Lower lobe of right lung (tissue), 2 donors: Measurements from ENCODE around the gene STK32B. TPM values are rescaled to one million over a fixed set of nuclear protein-coding genes. Genes with fewer than 3 reads are reported as not detected.

Source experiments
- ATAC-seq, 2 donors: fragments of 200-7000 bp; cut with Tn5 transposase; one replicate each; pipeline ENCODE4 v1.9.1; 2020 to 2022; ENCODE audit warnings: mild to moderate bottlenecking in 2 of 2, moderate library complexity in 2 of 2
- DNase-seq: peaks from one replicate; pipeline ENCODE4 v3.0.0-alpha.2; 2020
- H3K27ac ChIP-seq: fragments of 200-600 bp; one replicate; pipeline ENCODE4 v1.8.0; 2022
- H3K27me3 ChIP-seq: fragments of 200-600 bp; one replicate; pipeline ENCODE4 v1.8.0; 2022; ENCODE audit warnings: low read depth
- H3K36me3 ChIP-seq: fragments of 200-600 bp; one replicate; pipeline ENCODE4 v1.8.0; 2022; ENCODE audit warnings: mild to moderate bottlenecking
- H3K4me1 ChIP-seq: fragments of 200-600 bp; one replicate; pipeline ENCODE4 v1.8.0; 2022
- H3K4me3 ChIP-seq: fragments of 200-600 bp; one replicate; pipeline ENCODE4 v1.8.0; 2022; ENCODE audit warnings: mild to moderate bottlenecking
- H3K9me3 ChIP-seq: fragments of 200-600 bp; one replicate; pipeline ENCODE4 v1.8.0; 2022
- CTCF ChIP-seq: fragments of 200-600 bp; IDR thresholded peaks from one replicate; pipeline ENCODE4 v1.8.0; 2022; ENCODE audit warnings: antibody characterized with exemption, mild to moderate bottlenecking
- intact Hi-C: fragments of 100-400 bp; cut with DNase I; formaldehyde crosslinking; loops from one replicate; pipeline ENCODE4 v1.11.0; 2022
- total RNA-seq: library from RNA; stranded (reverse); fragmentation: NEBNext Ultra II Directional; extraction: Animal tissue kit (Norgen Biotek cat#: 25700); gene quantifications from one replicate; pipeline ENCODE4 v1.2.1, GENCODE V29; 2021
- donor health status: DM: no; HTN: yes; CAD: no; lungs with severe emphysema.

Gene STK32B
- total RNA-seq, 1 donor from 2014 or later, result 1.3 TPM

- no peak for TF ChIP-seq CTCF
Measured at GRCh38 chr4:5138389-5138788, 87.1 kb downstream of the STK32B start.

GRCh38 chr4:5139141-5139540, 87.9 kb downstream of the STK32B start:
- Histone ChIP-seq H3K4me3 (no peak overlapping the region), H3K4me1 (no peaks in the 10 kb centered on the region), H3K9me3 (no peaks in the 10 kb centered on the region), H3K27ac (no peak overlapping the region), H3K36me3 (no peaks in the 10 kb centered on the region), H3K27me3 (no peaks in the 10 kb centered on the region)
- DNase-seq (no peak), ATAC-seq (no peak)
- intact Hi-C loops, result no loop called here
- no peak for TF ChIP-seq CTCF

More at GRCh38 chr4:5138389-5138788, 87.1 kb downstream of the STK32B start:
- Histone ChIP-seq H3K9me3 (no peaks in the 10 kb centered on the region), H3K4me1 (no peaks in the 10 kb centered on the region), H3K4me3 (no peak overlapping the region), H3K27me3 (no peaks in the 10 kb centered on the region), H3K27ac (no peak overlapping the region), H3K36me3 (no peaks in the 10 kb centered on the region)
- intact Hi-C loops, result no loop called here
- no peak for ATAC-seq
- no peak for DNase-seq

- no peaks in the 10 kb centered on the region for H3K9me3 ChIP-seq
- H3K27me3 ChIP-seq, result no peaks in the 10 kb centered on the region
- H3K36me3 ChIP-seq, result no peaks in the 10 kb centered on the region
- H3K27ac ChIP-seq, result no peak overlapping the region
- no peak for DNase-seq
- no peak overlapping the region for H3K4me3 ChIP-seq
- no peaks in the 10 kb centered on the region for H3K4me1 ChIP-seq
- no peak for ATAC-seq
- intact Hi-C loops, result no loop called here
- TF ChIP-seq CTCF, result no peak
Measured at GRCh38 chr4:5141802-5142201, 90.5 kb downstream of the STK32B start.

- no peak for DNase-seq
- Histone ChIP-seq H3K4me1 (no peaks in the 10 kb centered on the region), H3K27ac (no peak overlapping the region), H3K36me3 (no peaks in the 10 kb centered on the region), H3K27me3 (no peaks in the 10 kb centered on the region), H3K4me3 (no peak overlapping the region), H3K9me3 (no peaks in the 10 kb centered on the region)
- no peak for ATAC-seq
- intact Hi-C loops, result no loop called here
- TF ChIP-seq CTCF, result peak; percentile 52
Measured at GRCh38 chr4:5142726-5143125, 91.4 kb downstream of the STK32B start.

- Histone ChIP-seq H3K27ac (no peak overlapping the region), H3K36me3 (no peaks in the 10 kb centered on the region), H3K4me1 (no peaks in the 10 kb centered on the region), H3K9me3 (no peaks in the 10 kb centered on the region), H3K4me3 (no peak overlapping the region), H3K27me3 (no peaks in the 10 kb centered on the region)
- ATAC-seq, result no peak
- intact Hi-C loops, result no loop called here
- no peak for DNase-seq
- TF ChIP-seq CTCF, result no peak
Measured at GRCh38 chr4:5143306-5143861, 92.1 kb downstream of the STK32B start.

GRCh38 chr4:5143940-5144339, 92.7 kb downstream of the STK32B start:
- no peak overlapping the region for H3K27ac ChIP-seq
- no peaks in the 10 kb centered on the region for H3K27me3 ChIP-seq
- no peaks in the 10 kb centered on the region for H3K36me3 ChIP-seq
- DNase-seq, result no peak
- no peak overlapping the region for H3K4me3 ChIP-seq
- intact Hi-C loops, result no loop called here
- no peak for TF ChIP-seq CTCF
- H3K9me3 ChIP-seq, result no peaks in the 10 kb centered on the region
- ATAC-seq, result no peak
- no peaks in the 10 kb centered on the region for H3K4me1 ChIP-seq
